Ishikawa (cell line): ENCODE results near the gene GABRR2.

Experiments
- CEBPB ChIP-seq: IDR thresholded peaks from 2 replicates; pipeline ENCODE4 v1.6.1; 2012
- CREB1 ChIP-seq: IDR thresholded peaks from 2 replicates; pipeline ENCODE4 v1.6.1; 2012; ENCODE audit warnings: low read depth
- EGR1 ChIP-seq: IDR thresholded peaks from 2 replicates; pipeline ENCODE4 v1.6.1; 2012
- EP300 ChIP-seq: IDR thresholded peaks from 2 replicates; pipeline ENCODE4 v1.6.1; 2012; ENCODE audit warnings: borderline replicate concordance
- FOXM1 ChIP-seq: IDR thresholded peaks from 2 replicates; pipeline ENCODE4 v1.6.1; 2012; ENCODE audit warnings: low read depth, borderline replicate concordance
- MAX ChIP-seq: IDR thresholded peaks from 2 replicates; pipeline ENCODE4 v1.6.1; 2012
- NFIC ChIP-seq: IDR thresholded peaks from 2 replicates; pipeline ENCODE4 v1.6.1; 2012
- RAD21 ChIP-seq: IDR thresholded peaks from 2 replicates; pipeline ENCODE4 v1.6.1; 2012; ENCODE audit warnings: low read depth
- REST ChIP-seq: IDR thresholded peaks from 2 replicates; pipeline ENCODE4 v1.6.1; 2012; ENCODE audit warnings: low read depth, mild to moderate bottlenecking
- TAF1 ChIP-seq: IDR thresholded peaks from 2 replicates; pipeline ENCODE4 v1.6.1; 2012; ENCODE audit warnings: low read depth, mild to moderate bottlenecking
- TCF12 ChIP-seq: IDR thresholded peaks from 2 replicates; pipeline ENCODE4 v1.6.1; 2012; ENCODE audit warnings: low read depth
- TEAD4 ChIP-seq: IDR thresholded peaks from 2 replicates; pipeline ENCODE4 v1.6.1; 2012
- USF1 ChIP-seq: IDR thresholded peaks from 2 replicates; pipeline ENCODE4 v1.6.1; 2012
- YY1 ChIP-seq: IDR thresholded peaks from 2 replicates; pipeline ENCODE4 v1.6.1; 2012; ENCODE audit warnings: low read depth
- ZBTB7A ChIP-seq: IDR thresholded peaks from 2 replicates; pipeline ENCODE4 v1.6.1; 2012; ENCODE audit warnings: low read depth

Gene GABRR2

GRCh38 chr6:89209457-89209856 is 105.6 kb downstream of the GABRR2 start:
- TF ChIP-seq USF1: no peak
- no peak for TF ChIP-seq TEAD4
- no peak for TF ChIP-seq TAF1
- TF ChIP-seq EGR1: no peak
- no peak for TF ChIP-seq CREB1
- no peak for TF ChIP-seq REST
- no peak for TF ChIP-seq CEBPB
- TF ChIP-seq NFIC: no peak
- no peak for TF ChIP-seq EP300
- TF ChIP-seq TCF12: no peak

GRCh38 chr6:89208551-89208950 is 106.5 kb downstream of the GABRR2 start:
- no peak for TF ChIP-seq USF1
- no peak for TF ChIP-seq YY1
- TF ChIP-seq EGR1: no peak
- no peak for TF ChIP-seq CREB1
- TF ChIP-seq ZBTB7A: no peak
- no peak for TF ChIP-seq TCF12
- TF ChIP-seq MAX: no peak
- TF ChIP-seq REST: no peak
- TF ChIP-seq FOXM1: no peak
- no peak for TF ChIP-seq EP300
- no peak for TF ChIP-seq CEBPB
- no peak for TF ChIP-seq TAF1
- TF ChIP-seq RAD21: no peak
- no peak for TF ChIP-seq NFIC
- TF ChIP-seq TEAD4: no peak
